Gastroesophageal sphincter (tissue), 3 donors: ENCODE results near the gene FN3K.

Source experiments
- POLR2A ChIP-seq, 2 donors: fragments of 450-650 bp; IDR thresholded peaks; one replicate each; pipeline ENCODE4 v1.6.1; 2017; ENCODE audit warnings: antibody characterized with exemption in 2 of 2, mild to moderate bottlenecking in 2 of 2, moderate library complexity in 1 of 2
- TF ChIP-seq, protein P1 (sequence below), 4 experiments: fragments of 200-600 bp in 2 of 4; fragments of 450-650 bp in 2 of 4; sonication (generic) in 1 of 4; IDR thresholded peaks; one replicate each; pipeline ENCODE4 v1.5.1; 2017 to 2019; ENCODE audit warnings: antibody characterized with exemption in 4 of 4, mild to moderate bottlenecking in 2 of 4, moderate library complexity in 2 of 4

GRCh38 chr17:82790391-82790790 lies 55.0 kb downstream of the FN3K start:
- TF ChIP-seq, protein P1, sequence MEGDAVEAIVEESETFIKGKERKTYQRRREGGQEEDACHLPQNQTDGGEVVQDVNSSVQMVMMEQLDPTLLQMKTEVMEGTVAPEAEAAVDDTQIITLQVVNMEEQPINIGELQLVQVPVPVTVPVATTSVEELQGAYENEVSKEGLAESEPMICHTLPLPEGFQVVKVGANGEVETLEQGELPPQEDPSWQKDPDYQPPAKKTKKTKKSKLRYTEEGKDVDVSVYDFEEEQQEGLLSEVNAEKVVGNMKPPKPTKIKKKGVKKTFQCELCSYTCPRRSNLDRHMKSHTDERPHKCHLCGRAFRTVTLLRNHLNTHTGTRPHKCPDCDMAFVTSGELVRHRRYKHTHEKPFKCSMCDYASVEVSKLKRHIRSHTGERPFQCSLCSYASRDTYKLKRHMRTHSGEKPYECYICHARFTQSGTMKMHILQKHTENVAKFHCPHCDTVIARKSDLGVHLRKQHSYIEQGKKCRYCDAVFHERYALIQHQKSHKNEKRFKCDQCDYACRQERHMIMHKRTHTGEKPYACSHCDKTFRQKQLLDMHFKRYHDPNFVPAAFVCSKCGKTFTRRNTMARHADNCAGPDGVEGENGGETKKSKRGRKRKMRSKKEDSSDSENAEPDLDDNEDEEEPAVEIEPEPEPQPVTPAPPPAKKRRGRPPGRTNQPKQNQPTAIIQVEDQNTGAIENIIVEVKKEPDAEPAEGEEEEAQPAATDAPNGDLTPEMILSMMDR (IDR thresholded peaks at IDR 0.05), result no peak
- no peak for TF ChIP-seq POLR2A (IDR thresholded peaks at IDR 0.05)
